ENCODE results near the gene CACNA1A.

GRCh38 chr19:13329766-13330165 is 176.5 kb downstream of the CACNA1A start:
- TF ChIP-seq POLR2A (IDR thresholded peaks at IDR 0.05) (no peak), CTCF (IDR thresholded peaks at IDR 0.05) (no peak)
